HepG2 (cell line): ENCODE data around the gene ANKRD11. TPM values are rescaled to one million over a fixed set of nuclear protein-coding genes. Genes with fewer than 3 reads are reported as not detected.

Experiments
- ATAC-seq: fragments of 200-7000 bp; cut with Tn5 transposase; 3 replicates; pipeline ENCODE4 v1.9.1; 2020; ENCODE audit warnings: mild to moderate bottlenecking, moderate library complexity
- BruUV-seq: library from RNA; stranded (reverse); fragments of 400-500 nt; replicated peaks from 2 replicates; lab custom pipeline; 2021; lab: Mats Ljungman, UMichigan
- CTCF ChIA-PET: fragments of 300-600 bp; formaldehyde crosslinking; extraction: SDS; loops from one replicate; lab custom pipeline; 2021; ENCODE audit warnings: low total read pairs, inconsistent platforms, low intra/inter-chr PET ratio; lab: Yijun Ruan, JAX
- POLR2A ChIA-PET: fragments of 350-600 bp; sonication (Branson Sonifier 250); formaldehyde crosslinking; loops from one replicate; lab custom pipeline; 2020; ENCODE audit warnings: antibody characterized with exemption, inconsistent platforms; lab: Yijun Ruan, JAX
- DNase-seq: peaks from one replicate; pipeline ENCODE4 v3.0.0-alpha.2; 2015; ENCODE audit warnings: low spot score
- FAIRE-seq: peaks from 3 replicates; lab custom pipeline; 2011; peaks lifted over from hg19 to GRCh38; lab: Jason Lieb, UNC
- H2AFZ ChIP-seq: one replicate; pipeline ENCODE4 v1.6.1; 2011; ENCODE audit warnings: low read length, inconsistent platforms
- H3K27ac ChIP-seq: fragments of 300-600 bp; 3 replicates; pipeline ENCODE4 v1.8.0; 2011; ENCODE audit warnings: mixed run types, mild to moderate bottlenecking, mixed read lengths, low read length, inconsistent platforms; ENCODE audit not compliant: insufficient read depth; ENCODE audit errors: extremely low read length
- H3K27me3 ChIP-seq, 2 experiments: fragments of 200-600 bp in 1 of 2; 2 replicates in 1 of 2; 3 replicates in 1 of 2; pipeline versions ENCODE4 v1.6.0 to v1.8.0; 2011; ENCODE audit warnings: low read length in 2 of 2, mild to moderate bottlenecking in 2 of 2, moderate library complexity in 2 of 2, inconsistent platforms in 1 of 2; ENCODE audit not compliant: insufficient read depth in 2 of 2, control insufficient read depth in 1 of 2
- H3K36me3 ChIP-seq, 2 experiments: fragments of 200-600 bp in 1 of 2; replicated peaks in 1 of 2; 2 replicates in 1 of 2; 3 replicates in 1 of 2; pipeline versions ENCODE4 v1.5.1 to v1.8.0; 2011; ENCODE audit warnings: low read length in 2 of 2, inconsistent platforms in 1 of 2; ENCODE audit not compliant: insufficient read depth in 2 of 2, control insufficient read depth in 1 of 2
- H3K4me1 ChIP-seq: 2 replicates; pipeline ENCODE4 v1.5.1; 2012; ENCODE audit warnings: low read length, inconsistent platforms; ENCODE audit not compliant: insufficient read depth
- H3K4me2 ChIP-seq: 2 replicates; pipeline ENCODE4 v1.6.0; 2011; ENCODE audit warnings: low read depth, low read length, inconsistent platforms
- H3K4me3 ChIP-seq, 3 experiments: fragments of 200-600 bp in 1 of 3; sonication (generic), shearing (Covaris generic) in 1 of 3; replicated peaks in 1 of 3; 2 replicates each; pipeline ENCODE4 v1.5.1; 2011 to 2016; ENCODE audit warnings: low read length in 3 of 3, inconsistent platforms in 2 of 3, low read depth in 2 of 3, mild to moderate bottlenecking in 2 of 3, control low read depth in 1 of 3, mixed read lengths in 1 of 3; ENCODE audit not compliant: insufficient read depth in 1 of 3
- H3K79me2 ChIP-seq: one replicate; pipeline ENCODE4 v1.6.1; 2011; ENCODE audit warnings: low read length, inconsistent platforms; ENCODE audit not compliant: insufficient read depth
- H3K9ac ChIP-seq: 2 replicates; pipeline ENCODE4 v1.6.0; 2011; ENCODE audit warnings: mild to moderate bottlenecking, low read depth, low read length, inconsistent platforms; ENCODE audit not compliant: insufficient read depth
- H3K9me3 ChIP-seq: 2 replicates; pipeline ENCODE4 v1.5.1; 2012; ENCODE audit warnings: mild to moderate bottlenecking, low read length
- H4K20me1 ChIP-seq: 2 replicates; pipeline ENCODE4 v1.6.0; 2011; ENCODE audit warnings: inconsistent platforms, mild to moderate bottlenecking, low read length, moderate library complexity; ENCODE audit not compliant: insufficient read depth
- AGO2 ChIP-seq: fragments of 200-400 bp; formaldehyde crosslinking; optimal IDR thresholded peaks from 2 replicates; pipeline ENCODE3; 2017; ENCODE audit warnings: mild to moderate bottlenecking, low read depth, low read length, moderate library complexity
- CAMTA2 ChIP-seq: sonication (generic); formaldehyde crosslinking; IDR thresholded peaks from 2 replicates; pipeline ENCODE4 v1.4.0; 2020; ENCODE audit warnings: mild to moderate bottlenecking, missing genetic modification reagents, borderline replicate concordance
- EZH2 ChIP-seq: conservative IDR thresholded peaks from 2 replicates; pipeline ENCODE4 v1.6.1; 2012; ENCODE audit warnings: mild to moderate bottlenecking, low read depth, low read length, moderate library complexity
- KAT7 ChIP-seq: IDR thresholded peaks from 2 replicates; pipeline ENCODE4 v1.6.1; 2018; ENCODE audit warnings: borderline replicate concordance, missing compliant biosample characterization
- MLLT10 ChIP-seq: sonication (generic); formaldehyde crosslinking; IDR thresholded peaks from 2 replicates; pipeline ENCODE4 v1.4.0; 2020; ENCODE audit warnings: missing genetic modification reagents
- MTERF4 ChIP-seq: sonication (generic); formaldehyde crosslinking; IDR thresholded peaks from 2 replicates; pipeline ENCODE4 v1.8.0; 2023; ENCODE audit warnings: mild to moderate bottlenecking, missing genetic modification reagents
- PRPF4 ChIP-seq: fragments of 200-400 bp; formaldehyde crosslinking; IDR thresholded peaks from 2 replicates; pipeline ENCODE4 v1.6.1; 2016; ENCODE audit warnings: low read length, low read depth; ENCODE audit not compliant: poor library complexity, severe bottlenecking
- ZBTB25 ChIP-seq: IDR thresholded peaks from 2 replicates; pipeline ENCODE4 v1.6.1; 2018; ENCODE audit warnings: missing genetic modification reagents
- ZNF547 ChIP-seq: sonication (generic); formaldehyde crosslinking; IDR thresholded peaks from 2 replicates; pipeline ENCODE4 v1.5.1; 2020; ENCODE audit warnings: mild to moderate bottlenecking, missing genetic modification reagents
- ZNF577 ChIP-seq: sonication (generic); formaldehyde crosslinking; IDR thresholded peaks from 2 replicates; pipeline ENCODE4 v1.4.0; 2020; ENCODE audit warnings: mild to moderate bottlenecking, low read depth, missing genetic modification reagents, borderline replicate concordance
- WGBS: methylation state at CpG from one replicate; pipeline ENCODE4 v1.1.6; 2017; ENCODE audit warnings: low lambda C conversion rate; 5-methylcytosine and 5-hydroxymethylcytosine counted together
- in situ Hi-C: cut with HindIII; loops from 2 replicates; pipeline ENCODE4 v1.10.0; 2017; ENCODE audit warnings: low pct_unique_long_range_greater_than_20kb; ENCODE audit not compliant: extremely low pct_ligation_motif_present
- intact Hi-C: fragments of 100-400 bp; cut with micrococcal nuclease; formaldehyde crosslinking; loops from one replicate; pipeline ENCODE4 v1.10.0; 2022; ENCODE audit not compliant: unreplicated experiment
- polyA plus RNA-seq, 8 experiments: library from polyadenylated mRNA; depleted of rRNA in 3 of 8; stranded (reverse) in 7 of 8; unstranded in 1 of 8; fragments of >200 nt; fragmentation: Illumina TruSeq in 4 of 8; extraction: Trizol in 4 of 8; gene quantifications; 2 replicates each; pipeline versions ENCODE4 v1.2.1 to v1.2.3, GENCODE V29; 2011 to 2016; ENCODE audit warnings: low read depth in 4 of 8, missing spikeins in 1 of 8, mixed read lengths in 1 of 8; ENCODE audit not compliant: insufficient read depth in 1 of 8
- total RNA-seq, 5 experiments: library from RNA; depleted of rRNA; stranded (reverse); fragments of >200 nt; fragmentation: Illumina TruSeq; extraction: Trizol; gene quantifications; 2 replicates each; pipeline ENCODE4 v1.2.3, GENCODE V29; 2016; ENCODE audit warnings: low read depth in 1 of 5

ANKRD11 gene
- total and polyA plus RNA-seq, 2 of the 13 experiments (the other 11 are each of a cell fraction or from before 2014, with no cell fraction given) = 21.4 to 38.4 TPM

GRCh38 chr16:89281189-89281577 is 209.2 kb downstream of the ANKRD11 start:
- no peaks in the 10 kb centered on the region; the same call in 1 of the 2 replicates for H4K20me1 ChIP-seq
- H3K27ac ChIP-seq = no peak overlapping the region
- H3K9me3 ChIP-seq = no peaks in the 10 kb centered on the region
- WGBS = 97% methylated on average over 28 of the region's 28 CpGs
- H3K9ac ChIP-seq = no peak overlapping the region
- in situ Hi-C loops (no loop called here), intact Hi-C loops (no loop called here)
- TF ChIP-seq AGO2 (peak; percentile 64), ZNF577 (CRISPR knock-in tag) (no peak), EZH2 (no peak), PRPF4 (peak; percentile 12), MLLT10 (CRISPR knock-in tag) (no peak), CAMTA2 (CRISPR knock-in tag) (no peak), MTERF4 (CRISPR knock-in tag) (no peak), ZNF547 (CRISPR knock-in tag) (no peak), KAT7 (CRISPR knock-in tag) (no peak), ZBTB25 (no peak)
- POLR2A ChIA-PET = no interaction called here
- no peak overlapping the region for H2AFZ ChIP-seq
- H3K27me3 ChIP-seq = no peaks in the 10 kb centered on the region
- peaks cover 46 to 80% of the 10 kb centered on the region in 2 experiments for H3K36me3 ChIP-seq
- no peaks in the 10 kb centered on the region for H3K4me1 ChIP-seq
- H3K79me2 ChIP-seq = no peaks in the 10 kb centered on the region
- ATAC-seq = no peak
- CTCF ChIA-PET = no interaction called here
- FAIRE-seq = no peak
- no TSS peak for BruUV-seq
- H3K4me2 ChIP-seq = no peak overlapping the region
- no peak for DNase-seq
- no peak overlapping the region for H3K4me3 ChIP-seq
